HPDE6-E6E7 (cell line): ENCODE data around the gene ALG12.
A peak's percentile ranks its signal among the peaks of the same experiment; 100 is the strongest.

Experiments used
- DNase-seq: peaks from one replicate; pipeline ENCODE4 v3.0.0; 2011; ENCODE audit warnings: missing footprints; ENCODE audit errors: extremely low spot score

The ALG12 gene

DNA sequence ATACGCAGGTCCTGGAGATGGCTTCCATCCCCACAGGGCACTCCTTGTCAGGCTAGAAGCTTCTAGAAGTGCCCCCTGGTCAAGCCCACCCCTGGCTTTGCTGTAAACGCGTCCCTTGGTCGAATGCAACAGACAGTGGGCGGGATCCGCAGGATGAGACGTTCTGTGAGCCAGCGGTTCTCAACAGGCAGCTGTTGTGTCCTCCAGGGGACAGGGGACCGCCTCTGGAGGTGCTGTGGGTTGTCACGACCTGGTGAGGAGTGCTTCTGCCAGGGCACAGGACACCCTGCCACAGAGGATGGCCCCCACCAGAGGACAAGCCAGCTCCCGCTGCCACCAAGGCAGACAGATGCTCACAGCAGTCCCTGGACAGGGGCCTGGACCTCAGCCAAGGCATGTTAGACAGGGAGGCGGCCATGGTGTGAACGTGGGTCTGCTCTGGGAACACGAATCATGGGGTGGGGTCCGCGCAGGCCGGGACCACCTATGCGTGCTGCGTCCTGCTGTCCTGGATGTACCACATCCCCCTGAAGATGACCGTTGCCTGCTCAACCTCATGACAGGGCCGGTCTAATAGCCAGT is 11.8 kb upstream of the ALG12 start:
- no peak for DNase-seq

DNA sequence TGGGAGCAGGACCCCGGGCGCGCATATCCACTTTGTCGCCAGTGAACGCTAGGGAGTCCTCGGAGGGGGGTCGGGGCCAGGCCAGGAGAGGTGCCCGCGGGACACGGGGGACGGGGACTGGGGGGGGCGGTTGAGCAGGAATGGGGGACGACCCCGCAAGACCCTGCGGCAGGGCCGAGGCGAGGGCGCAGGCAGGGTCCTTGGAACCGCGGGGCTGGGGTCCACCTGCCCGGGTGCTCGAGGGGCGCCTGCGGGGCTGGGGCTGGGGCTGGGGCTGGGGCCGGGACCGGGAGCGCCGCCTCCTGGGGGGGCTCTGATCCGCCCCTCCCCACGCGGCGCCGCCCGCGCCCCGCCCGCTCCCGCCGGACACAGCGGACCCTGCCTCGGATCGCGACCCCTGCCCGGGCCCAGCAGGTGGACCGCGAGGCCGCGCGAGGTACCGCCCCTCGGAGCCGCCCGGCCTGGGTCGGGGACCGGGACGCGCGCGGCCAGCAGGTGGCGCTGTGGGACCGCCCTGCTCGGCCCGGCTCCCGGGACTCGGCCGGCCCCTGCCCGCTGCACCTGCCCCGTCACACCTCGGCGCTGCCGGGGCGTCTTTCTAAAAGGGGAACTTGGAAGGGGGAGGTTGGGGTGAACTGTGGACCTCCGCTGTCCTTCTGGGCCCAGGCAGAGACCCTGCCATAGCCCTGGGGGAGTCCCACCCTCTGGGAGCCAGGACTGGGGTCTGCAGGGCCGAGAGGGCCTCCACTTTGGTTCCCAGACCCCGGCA is 11.2 kb upstream of the ALG12 start:
- peak; percentile 78 for DNase-seq

- DNase-seq, result no peak
These were observed 10.4 kb upstream of the ALG12 start for GRCh38 chr22:49928555-49929210.

GRCh38 chr22:49928185-49928495 is 9.9 kb upstream of the ALG12 start:
- no peak for DNase-seq

DNA sequence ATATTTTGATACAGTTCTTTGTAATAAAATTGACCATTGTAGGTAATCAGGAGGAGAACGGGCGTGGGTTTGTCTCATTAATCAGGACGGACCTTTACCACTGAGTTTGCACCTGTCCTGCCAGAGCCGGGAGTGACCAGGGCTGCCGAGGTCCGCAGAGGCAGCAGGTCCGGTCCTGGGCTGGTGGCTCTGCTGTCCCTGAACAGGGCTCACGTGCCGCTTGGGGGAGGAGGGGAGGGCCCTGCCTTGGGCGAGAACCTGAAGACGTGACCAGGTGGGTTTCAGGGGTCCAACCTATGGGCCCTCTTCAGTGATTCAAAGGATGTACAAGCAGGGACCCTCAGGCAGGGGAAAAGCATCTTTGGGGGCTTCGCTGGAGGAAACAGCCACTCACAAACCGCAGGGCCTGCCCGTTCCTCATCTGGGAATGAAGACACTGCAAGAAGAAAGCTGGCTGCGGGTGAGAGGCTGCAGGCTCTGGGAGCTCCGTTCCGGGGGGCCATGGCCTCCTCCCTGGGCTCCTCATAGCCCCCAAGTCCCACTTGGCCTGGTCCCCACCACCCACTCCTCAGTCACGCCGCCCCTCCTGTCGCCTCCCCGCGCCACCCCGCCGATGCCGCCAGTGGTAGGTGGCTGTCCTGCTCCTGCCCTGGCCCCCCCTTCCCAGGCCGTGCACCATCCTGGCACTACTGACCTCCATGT is 9.4 kb upstream of the ALG12 start:
- DNase-seq, result no peak

GRCh38 chr22:49926916-49927315 is 8.7 kb upstream of the ALG12 start:
- DNase-seq, result no peak

GRCh38 chr22:49925525-49926128 is 7.4 kb upstream of the ALG12 start:
- DNase-seq, result no peak

- DNase-seq, result no peak
These were observed 6.0 kb upstream of the ALG12 start for GRCh38 chr22:49924113-49924833.

DNA sequence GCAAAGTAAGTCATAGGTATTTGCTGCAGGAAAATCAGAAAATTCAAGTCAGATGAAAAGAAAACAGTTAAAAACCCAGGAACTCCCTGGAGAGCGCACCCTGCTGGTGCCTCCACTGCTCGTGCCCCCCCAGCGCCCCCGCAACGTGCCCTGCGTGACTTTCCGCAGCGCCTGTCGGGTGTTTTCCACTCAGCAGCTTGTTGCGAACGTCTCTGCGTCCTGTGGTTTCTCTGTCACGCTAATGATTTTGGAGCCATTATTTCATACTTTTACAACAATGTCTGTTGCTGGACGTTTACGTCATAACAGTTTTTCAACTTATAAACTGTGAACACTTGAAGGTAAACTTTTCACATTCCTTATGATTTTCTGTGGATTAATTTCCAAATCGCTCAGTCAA is 5.2 kb upstream of the ALG12 start:
- DNase-seq, result no peak

GRCh38 chr22:49922926-49923325 is 4.7 kb upstream of the ALG12 start:
- DNase-seq, result no peak

- DNase-seq, result no peak
These were observed 4.2 kb upstream of the ALG12 start for GRCh38 chr22:49922484-49922883.

GRCh38 chr22:49921508-49922278 is 3.5 kb upstream of the ALG12 start:
- DNase-seq, result no peak

GRCh38 chr22:49920859-49921258 is 2.6 kb upstream of the ALG12 start:
- no peak for DNase-seq

DNA sequence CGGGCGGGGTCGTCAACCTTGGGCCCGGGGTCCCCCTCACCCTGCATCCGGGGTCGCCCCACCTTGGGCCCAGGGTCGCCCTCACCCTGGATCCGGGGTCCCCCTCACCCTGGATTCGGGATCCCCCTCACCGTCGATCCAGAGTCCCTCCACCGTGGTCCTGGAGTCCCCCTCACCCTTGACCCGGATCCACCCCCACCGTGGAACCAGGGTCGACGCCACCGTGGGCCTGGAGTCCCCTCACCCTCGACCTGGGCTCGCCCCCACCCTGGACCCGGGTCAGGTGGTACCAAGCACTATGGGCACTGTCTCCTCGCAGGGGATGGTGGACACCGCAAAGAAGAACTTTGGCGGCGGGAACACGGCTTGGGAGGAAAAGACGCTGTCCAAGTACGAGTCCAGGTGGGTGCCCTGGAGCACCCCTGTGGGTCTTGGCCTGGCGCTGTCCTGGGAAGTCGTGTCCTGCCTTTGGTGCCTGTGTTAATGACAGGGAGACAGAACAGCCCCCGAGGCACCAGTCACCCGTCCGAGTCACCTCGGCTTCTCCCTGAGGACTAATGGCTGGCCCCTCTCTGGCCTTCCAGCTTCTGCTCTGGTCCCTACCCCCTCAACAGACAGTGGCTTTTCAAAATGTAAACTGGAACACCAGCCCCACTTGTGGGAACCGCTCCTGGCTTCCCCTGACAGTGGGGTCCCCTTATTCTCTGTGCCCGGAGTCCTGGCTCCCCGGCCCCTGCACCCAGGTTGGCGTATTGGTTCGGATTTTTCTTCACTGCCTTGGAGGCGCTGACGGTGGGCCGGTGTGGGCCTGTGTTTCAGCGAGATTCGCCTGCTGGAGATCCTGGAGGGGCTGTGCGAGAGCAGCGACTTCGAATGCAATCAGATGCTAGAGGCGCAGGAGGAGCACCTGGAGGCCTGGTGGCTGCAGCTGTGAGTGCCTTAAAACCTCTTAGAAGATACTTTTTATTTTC is 958 bp upstream of the ALG12 start:
- DNase-seq, result no peak

DNA sequence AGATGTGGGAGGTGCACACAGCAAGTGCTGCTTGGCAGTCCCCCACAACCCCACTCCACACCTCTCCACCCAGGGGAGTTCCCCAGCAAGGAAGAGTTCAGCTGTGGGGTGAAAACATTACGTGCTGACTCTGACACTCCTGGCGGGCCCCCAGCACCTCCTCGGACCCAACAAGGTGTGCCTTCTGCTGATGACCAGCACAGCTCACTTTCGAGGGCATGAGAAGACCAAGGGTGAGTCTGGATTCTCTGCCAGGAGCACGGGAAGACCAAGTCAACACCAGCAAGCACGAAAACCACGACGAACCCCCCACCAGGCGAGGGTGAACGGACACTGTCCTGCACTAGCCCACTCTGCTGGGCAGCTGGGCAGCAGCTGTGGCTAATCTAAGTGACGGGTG is 1.4 kb downstream of the ALG12 start:
- no peak for DNase-seq

- no peak for DNase-seq
These were observed 2.6 kb downstream of the ALG12 start for GRCh38 chr22:49915610-49916009.

DNA sequence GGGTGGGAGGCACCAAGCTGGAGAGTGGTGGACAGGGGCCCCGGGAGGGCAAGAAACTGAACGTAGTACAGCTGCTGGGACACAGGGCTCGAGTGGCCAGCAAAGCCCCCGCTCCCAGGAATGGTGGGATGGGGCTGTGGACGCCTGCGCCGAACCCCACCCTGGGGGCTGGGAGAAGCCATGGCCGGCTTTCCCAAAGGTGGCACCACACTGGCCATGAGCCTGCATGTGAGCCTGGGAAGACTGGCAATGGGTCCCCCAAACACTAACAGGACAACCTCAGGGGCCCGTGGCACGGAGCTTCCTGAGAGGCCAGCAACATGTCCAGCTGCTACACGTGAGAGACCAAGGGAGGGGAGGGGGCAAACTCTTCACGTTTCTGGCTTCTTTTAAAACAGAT is 4.0 kb downstream of the ALG12 start:
- no peak for DNase-seq

DNA sequence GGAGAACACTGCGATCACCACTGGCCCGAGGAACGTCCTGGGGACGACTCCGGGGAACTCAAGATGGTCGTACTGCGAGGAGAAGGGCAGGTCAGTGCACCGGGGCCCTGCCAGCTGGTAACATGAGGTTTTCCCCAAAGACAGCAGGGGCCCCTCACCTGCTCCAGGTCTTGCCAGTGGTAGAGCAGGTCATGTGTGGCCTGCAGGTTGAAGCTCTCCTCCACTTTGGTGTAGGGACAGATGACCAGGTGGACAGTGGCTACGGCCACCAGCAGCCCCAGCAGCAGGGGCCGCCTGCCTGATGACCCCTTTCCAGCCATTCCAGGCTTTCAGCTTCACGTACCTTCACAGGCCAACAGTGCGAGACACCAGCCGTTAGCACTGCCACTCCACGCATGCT is 4.8 kb downstream of the ALG12 start:
- no peak for DNase-seq

DNA sequence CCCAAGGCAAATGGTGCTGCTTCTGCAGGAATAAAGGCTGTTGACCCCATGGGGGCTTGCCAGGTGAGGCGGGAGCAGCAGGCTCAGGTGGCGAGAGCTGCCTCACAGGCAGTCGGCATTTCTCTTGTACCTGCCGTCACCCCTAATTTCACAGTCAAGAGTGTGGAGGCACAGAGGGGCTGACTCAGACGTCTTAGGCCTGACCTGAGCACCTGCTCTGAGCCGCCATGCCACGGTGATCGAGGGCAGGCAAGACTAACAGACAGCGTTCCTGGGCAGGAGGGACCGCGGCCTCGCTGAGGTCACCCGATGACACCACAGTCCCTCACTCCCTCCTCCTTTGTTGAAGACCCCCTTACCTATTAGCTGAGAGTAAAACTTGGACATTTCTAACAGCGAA is 5.2 kb downstream of the ALG12 start:
- no peak for DNase-seq
